Effector memory CD8-positive, alpha-beta T cell (primary cell): ENCODE measurements around the gene OTX1.
"Not testable (repeated sequence)": the region's sequence is repeated elsewhere in the genome, so short reads cannot be mapped to it uniquely, and the experiment has no call there.

Source experiments
- ATAC-seq: fragments of 150-1000 bp; cut with Tn5 transposase; replicated peaks from 2 replicates; pipeline ENCODE4 v1.10.0; 2021; ENCODE audit warnings: mild to moderate bottlenecking, moderate library complexity
- DNase-seq, 3 experiments: peaks; one replicate each; pipeline ENCODE4 v3.0.0; 2021
- H3K27ac Mint-ChIP-seq, 2 donors: one replicate each; pipeline ENCODE4 v1.8.0; 2022; ENCODE audit warnings: mild to moderate bottlenecking in 2 of 2, mixed read lengths in 2 of 2, moderate library complexity in 2 of 2
- H3K27me3 Mint-ChIP-seq, 2 donors: one replicate each; pipeline ENCODE4 v1.8.0; 2022; ENCODE audit warnings: mixed read lengths in 2 of 2
- H3K36me3 Mint-ChIP-seq: one replicate; pipeline ENCODE4 v1.8.0; 2022; ENCODE audit warnings: mild to moderate bottlenecking, moderate library complexity, mixed read lengths; ENCODE audit not compliant: insufficient read depth
- H3K4me1 Mint-ChIP-seq, 2 donors: one replicate each; pipeline ENCODE4 v1.8.0; 2022; ENCODE audit warnings: low read depth in 2 of 2, mixed read lengths in 2 of 2
- H3K4me3 Mint-ChIP-seq, 2 donors: one replicate each; pipeline ENCODE4 v1.8.0; 2022; ENCODE audit warnings: mild to moderate bottlenecking in 2 of 2, mixed read lengths in 2 of 2, moderate library complexity in 2 of 2
- H3K9me3 Mint-ChIP-seq, 2 donors: one replicate each; pipeline ENCODE4 v1.8.0; 2022; ENCODE audit warnings: mixed read lengths in 2 of 2

Gene OTX1

GRCh38 chr2:63058144-63058920 is 7.7 kb downstream of the OTX1 start:
- peaks cover 81 to 88% of the 10 kb centered on the region in 2 donors for H3K27me3 Mint-ChIP-seq
- peaks cover 36 to 37% of the 10 kb centered on the region in 2 donors for H3K4me1 Mint-ChIP-seq
- H3K9me3 Mint-ChIP-seq: no peaks in the 10 kb centered on the region
- peak overlapping the region; percentile 25 to 56 for H3K4me3 Mint-ChIP-seq
- no peak for ATAC-seq
- no peak for DNase-seq
- peaks cover 12% of the 10 kb centered on the region for H3K36me3 Mint-ChIP-seq
- no peak overlapping the region for H3K27ac Mint-ChIP-seq

- Mint-ChIP-seq H3K9me3 (no peaks in the 10 kb centered on the region), H3K4me3 (peak overlapping the region in 1 of 2 donors; percentile 56), H3K4me1 (peaks cover 28 to 33% of the 10 kb centered on the region in 2 donors), H3K36me3 (peaks cover 12% of the 10 kb centered on the region), H3K27ac (no peak overlapping the region), H3K27me3 (peaks cover 80 to 87% of the 10 kb centered on the region in 2 donors)
- ATAC-seq: no peak
- DNase-seq: no peak
Measured at GRCh38 chr2:63058921-63059792, 8.5 kb downstream of the OTX1 start.

GRCh38 chr2:63059793-63060471 is 9.3 kb downstream of the OTX1 start:
- Mint-ChIP-seq H3K27ac (no peak overlapping the region), H3K36me3 (peaks cover 12% of the 10 kb centered on the region), H3K9me3 (no peaks in the 10 kb centered on the region), H3K4me3 (peak overlapping the region in 1 of 2 donors; percentile 37), H3K4me1 (peaks cover 22 to 27% of the 10 kb centered on the region in 2 donors), H3K27me3 (peaks cover 78 to 87% of the 10 kb centered on the region in 2 donors)
- DNase-seq (no peak), ATAC-seq (no peak)

GRCh38 chr2:63060472-63060991 is 9.9 kb downstream of the OTX1 start:
- no peak overlapping the region for H3K4me3 Mint-ChIP-seq
- peaks cover 12% of the 10 kb centered on the region for H3K36me3 Mint-ChIP-seq
- H3K9me3 Mint-ChIP-seq: no peaks in the 10 kb centered on the region
- DNase-seq (no peak), ATAC-seq (no peak)
- peaks cover 73 to 85% of the 10 kb centered on the region in 2 donors for H3K27me3 Mint-ChIP-seq
- no peak overlapping the region for H3K27ac Mint-ChIP-seq
- peaks cover 20 to 26% of the 10 kb centered on the region in 2 donors for H3K4me1 Mint-ChIP-seq

- H3K27me3 Mint-ChIP-seq: peaks cover 53 to 70% of the 10 kb centered on the region in 2 donors
- H3K27ac Mint-ChIP-seq: no peak overlapping the region
- DNase-seq (no peak), ATAC-seq (no peak)
- no peaks in the 10 kb centered on the region for H3K36me3 Mint-ChIP-seq
- peaks cover 0 to 6% of the 10 kb centered on the region in 2 donors for H3K4me1 Mint-ChIP-seq
- H3K4me3 Mint-ChIP-seq: no peak overlapping the region
- no peaks in the 10 kb centered on the region for H3K9me3 Mint-ChIP-seq
Measured at GRCh38 chr2:63064197-63064596, 13.6 kb downstream of the OTX1 start.

- Mint-ChIP-seq H3K9me3 (no peaks in the 10 kb centered on the region), H3K27me3 (peaks cover 53 to 70% of the 10 kb centered on the region in 2 donors), H3K4me1 (peaks cover 0 to 6% of the 10 kb centered on the region in 2 donors), H3K4me3 (no peak overlapping the region), H3K36me3 (no peaks in the 10 kb centered on the region), H3K27ac (no peak overlapping the region)
- ATAC-seq: no peak
- no peak for DNase-seq
Measured at GRCh38 chr2:63064661-63065060, 14.0 kb downstream of the OTX1 start.

GRCh38 chr2:63066265-63066664 is 15.6 kb downstream of the OTX1 start:
- Mint-ChIP-seq H3K9me3 (no peaks in the 10 kb centered on the region), H3K27me3 (peaks cover 40 to 55% of the 10 kb centered on the region in 2 donors), H3K4me3 (no peak overlapping the region), H3K36me3 (no peaks in the 10 kb centered on the region), H3K4me1 (no peaks in the 10 kb centered on the region), H3K27ac (no peak overlapping the region)
- ATAC-seq (no peak), DNase-seq (no peak)

- Mint-ChIP-seq H3K36me3 (no peaks in the 10 kb centered on the region), H3K27me3 (peaks cover 39 to 49% of the 10 kb centered on the region in 2 donors), H3K4me1 (no peaks in the 10 kb centered on the region), H3K9me3 (no peaks in the 10 kb centered on the region), H3K27ac (no peak overlapping the region), H3K4me3 (no peak overlapping the region)
- DNase-seq: no peak
- no peak for ATAC-seq
Measured at GRCh38 chr2:63066838-63067237, 16.2 kb downstream of the OTX1 start.

GRCh38 chr2:63071664-63072063 is 21.0 kb downstream of the OTX1 start:
- no peak overlapping the region for H3K27ac Mint-ChIP-seq
- DNase-seq (no peak), ATAC-seq (no peak)
- no peak overlapping the region for H3K4me3 Mint-ChIP-seq
- H3K27me3 Mint-ChIP-seq: peaks cover 16 to 18% of the 10 kb centered on the region in 2 donors
- no peaks in the 10 kb centered on the region for H3K4me1 Mint-ChIP-seq
- no peaks in the 10 kb centered on the region for H3K36me3 Mint-ChIP-seq
- H3K9me3 Mint-ChIP-seq: no peaks in the 10 kb centered on the region

- DNase-seq: no peak
- no peaks in the 10 kb centered on the region for H3K4me1 Mint-ChIP-seq
- no peak overlapping the region for H3K4me3 Mint-ChIP-seq
- no peaks in the 10 kb centered on the region for H3K36me3 Mint-ChIP-seq
- no peak overlapping the region for H3K27ac Mint-ChIP-seq
- H3K27me3 Mint-ChIP-seq: peaks cover 20 to 28% of the 10 kb centered on the region in 2 donors
- no peaks in the 10 kb centered on the region for H3K9me3 Mint-ChIP-seq
- ATAC-seq: no peak
Measured at GRCh38 chr2:63073994-63074393, 23.4 kb downstream of the OTX1 start.

GRCh38 chr2:63074399-63074798 is 23.8 kb downstream of the OTX1 start:
- not testable (repeated sequence) for ATAC-seq, DNase-seq, H3K36me3 Mint-ChIP-seq, H3K9me3 Mint-ChIP-seq, H3K4me3 Mint-ChIP-seq, H3K4me1 Mint-ChIP-seq, H3K27ac Mint-ChIP-seq
- H3K27me3 Mint-ChIP-seq: peaks cover 20 to 28% of the 10 kb centered on the region in 2 donors

- no peak for DNase-seq
Measured at GRCh38 chr2:63078852-63079606, 28.4 kb downstream of the OTX1 start.

More at GRCh38 chr2:63078852-63079606, 28.4 kb downstream of the OTX1 start:
- no peaks in the 10 kb centered on the region for H3K36me3 Mint-ChIP-seq
- no peaks in the 10 kb centered on the region for H3K9me3 Mint-ChIP-seq
- H3K27ac Mint-ChIP-seq: no peak overlapping the region
- H3K27me3 Mint-ChIP-seq: peaks cover 32 to 35% of the 10 kb centered on the region in 2 donors
- no peak for ATAC-seq
- H3K4me3 Mint-ChIP-seq: no peak overlapping the region
- H3K4me1 Mint-ChIP-seq: no peaks in the 10 kb centered on the region
